Body of pancreas (tissue), 4 donors: ENCODE data around the gene GCLC. TPM values are rescaled to one million over a fixed set of nuclear protein-coding genes. Genes with fewer than 3 reads are reported as not detected.

Experiments
- ATAC-seq: fragments of 150-250 bp; one replicate; pipeline ENCODE4 v1.9.1; 2016
- DNase-seq, 4 donors: peaks; one replicate each; pipeline ENCODE4 v3.0.0-alpha.2; 2019
- H3K27ac ChIP-seq, 4 donors: fragments of 200-600 bp; sonication (generic); 1 replicate in 3 of 4; 2 replicates in 1 of 4; pipeline versions ENCODE4 v1.5.1 to v1.6.1; 2016 to 2019; ENCODE audit warnings: mild to moderate bottlenecking in 1 of 4, mixed read lengths in 1 of 4, moderate library complexity in 1 of 4
- H3K27me3 ChIP-seq, 2 donors: fragments of 200-600 bp; sonication (generic); one replicate each; pipeline ENCODE4 v1.6.0; 2016; ENCODE audit warnings: mild to moderate bottlenecking in 1 of 2
- H3K36me3 ChIP-seq, 2 donors: fragments of 200-600 bp; sonication (generic); replicated peaks in 1 of 2; 2 replicates each; pipeline ENCODE4 v1.5.1; 2016; ENCODE audit warnings: low read depth in 2 of 2; ENCODE audit not compliant: insufficient read depth in 1 of 2
- H3K4me1 ChIP-seq: fragments of 200-600 bp; sonication (generic); one replicate; pipeline ENCODE4 v1.6.0; 2016
- H3K4me3 ChIP-seq, 2 donors: fragments of 200-600 bp; sonication (generic); 1 replicate in 1 of 2; 2 replicates in 1 of 2; pipeline ENCODE4 v1.5.1; 2016 to 2019
- H3K9me3 ChIP-seq, 3 donors: fragments of 200-600 bp; sonication (generic); 1 replicate in 2 of 3; 2 replicates in 1 of 3; pipeline ENCODE4 v1.5.1; 2016
- POLR2A ChIP-seq, 3 donors: fragments of 450-650 bp; IDR thresholded peaks; one replicate each; pipeline ENCODE4 v1.6.1; 2016; ENCODE audit warnings: antibody characterized with exemption in 3 of 3, mild to moderate bottlenecking in 2 of 3
- WGBS, 2 donors: methylation state at CpG; one replicate each; pipeline ENCODE4 v1.1.5; 2017; 5-methylcytosine and 5-hydroxymethylcytosine counted together
- intact Hi-C: fragments of 100-400 bp; cut with DNase I; formaldehyde crosslinking; loops from one replicate; pipeline ENCODE4 v1.15.1; 2023
- total RNA-seq, 2 donors: library from RNA; depleted of rRNA; stranded (reverse); fragments of >200 nt; gene quantifications; one replicate each; pipeline ENCODE4 v1.1.0, GENCODE V29; 2016
- TF ChIP-seq, protein P1 (sequence below), 7 experiments: fragments of 450-650 bp in 4 of 7; fragments of 200-600 bp in 3 of 7; sonication (generic) in 3 of 7; IDR thresholded peaks; one replicate each; pipeline ENCODE4 v1.5.1; 2016 to 2019; ENCODE audit warnings: antibody characterized with exemption in 7 of 7

Gene GCLC
- total RNA-seq = 10 to 100 TPM; 27.2 to 30.7 TPM

DNA sequence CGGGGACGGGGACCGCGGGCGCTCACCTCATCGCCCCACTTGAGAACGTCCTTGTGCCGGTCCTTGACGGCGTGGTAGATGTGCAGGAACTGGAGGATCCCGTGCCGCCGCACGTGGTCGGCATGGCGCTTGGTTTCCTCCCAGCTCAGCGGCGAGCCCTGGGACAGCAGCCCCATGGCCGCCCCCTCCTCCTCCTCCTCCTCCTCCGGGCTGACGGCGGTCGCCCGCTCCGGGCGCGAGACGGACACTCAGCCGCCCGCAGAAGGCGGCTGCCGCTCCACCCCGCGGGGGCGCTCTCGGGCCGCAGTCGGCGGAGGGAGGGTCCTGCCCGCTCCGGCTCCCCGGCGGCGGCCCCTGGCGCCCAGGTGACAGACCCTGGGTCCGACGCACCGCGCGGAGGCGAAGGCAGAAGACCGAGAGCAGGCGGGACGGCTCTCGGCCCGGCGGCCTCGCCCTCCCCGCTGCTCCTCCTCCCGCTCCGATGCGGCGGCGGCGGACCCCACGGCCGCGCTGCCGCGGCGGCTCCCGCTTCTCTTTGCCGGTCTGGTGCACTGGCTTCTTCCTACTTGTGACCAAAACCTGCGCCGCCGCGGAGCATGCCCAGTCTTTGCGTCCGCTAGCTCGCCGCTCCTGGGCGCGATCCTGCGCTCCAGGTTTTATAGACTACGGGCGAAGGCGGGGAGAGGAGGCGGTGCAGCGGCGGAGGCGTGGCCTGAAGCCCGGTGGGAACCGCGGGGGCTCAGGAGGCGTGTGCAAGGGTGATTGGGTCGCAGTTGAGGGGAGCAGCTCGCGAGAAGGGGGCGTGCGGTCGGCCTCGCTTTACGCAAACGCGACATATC is at the start of gene GCLC:
Gene GCLC, minus strand, starts transcription at position 632 of the 839 bp plus-strand sequence. Its CDS starts 456 bp downstream, at position 176.
- ATAC-seq = peak; percentile 75
- intact Hi-C loops = no loop called here

DNA sequence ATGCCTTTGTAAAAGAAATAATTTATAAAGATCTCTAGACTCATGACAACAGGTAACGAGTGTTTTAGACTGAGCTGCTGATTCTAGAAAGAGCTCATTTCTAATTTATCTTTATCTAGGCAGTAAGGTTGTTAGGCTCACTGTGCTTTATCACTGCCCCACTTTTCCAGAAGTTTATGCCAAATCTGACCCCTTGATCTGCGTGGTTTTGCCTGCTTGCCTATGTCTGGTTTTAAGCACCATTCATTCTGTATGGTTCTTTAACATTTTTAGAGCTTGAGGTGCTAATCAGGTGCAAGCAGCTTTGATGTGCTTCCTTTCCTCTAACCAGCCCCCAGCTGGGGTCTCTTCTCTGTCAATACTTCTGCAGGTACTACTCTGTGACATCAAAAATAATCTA is 49.7 kb upstream of the GCLC start:
- 55 to 68% methylated on average over 2 of the region's 2 CpGs for WGBS, 2 donors
- Histone ChIP-seq H3K9me3 (no peaks in the 10 kb centered on the region), H3K27me3 (no peaks in the 10 kb centered on the region), H3K27ac (no peak overlapping the region), H3K36me3 (no peaks in the 10 kb centered on the region), H3K4me3 (no peak overlapping the region), H3K4me1 (no peaks in the 10 kb centered on the region)
- intact Hi-C loops = no loop called here
- no peak for ATAC-seq
- TF ChIP-seq, protein P1, sequence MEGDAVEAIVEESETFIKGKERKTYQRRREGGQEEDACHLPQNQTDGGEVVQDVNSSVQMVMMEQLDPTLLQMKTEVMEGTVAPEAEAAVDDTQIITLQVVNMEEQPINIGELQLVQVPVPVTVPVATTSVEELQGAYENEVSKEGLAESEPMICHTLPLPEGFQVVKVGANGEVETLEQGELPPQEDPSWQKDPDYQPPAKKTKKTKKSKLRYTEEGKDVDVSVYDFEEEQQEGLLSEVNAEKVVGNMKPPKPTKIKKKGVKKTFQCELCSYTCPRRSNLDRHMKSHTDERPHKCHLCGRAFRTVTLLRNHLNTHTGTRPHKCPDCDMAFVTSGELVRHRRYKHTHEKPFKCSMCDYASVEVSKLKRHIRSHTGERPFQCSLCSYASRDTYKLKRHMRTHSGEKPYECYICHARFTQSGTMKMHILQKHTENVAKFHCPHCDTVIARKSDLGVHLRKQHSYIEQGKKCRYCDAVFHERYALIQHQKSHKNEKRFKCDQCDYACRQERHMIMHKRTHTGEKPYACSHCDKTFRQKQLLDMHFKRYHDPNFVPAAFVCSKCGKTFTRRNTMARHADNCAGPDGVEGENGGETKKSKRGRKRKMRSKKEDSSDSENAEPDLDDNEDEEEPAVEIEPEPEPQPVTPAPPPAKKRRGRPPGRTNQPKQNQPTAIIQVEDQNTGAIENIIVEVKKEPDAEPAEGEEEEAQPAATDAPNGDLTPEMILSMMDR (IDR thresholded peaks at IDR 0.05) = no peak
- no peak for TF ChIP-seq POLR2A (IDR thresholded peaks at IDR 0.05)
- no peak for DNase-seq

More for the DNA sequence above, at the start of gene GCLC:
- peak within 1 kb of the TSS; percentile 84 to 98 (median 96) for H3K27ac ChIP-seq
- no peaks in the 10 kb centered on the region for H3K9me3 ChIP-seq
- DNase-seq = peak; percentile 95 to 96 (median 96)
- peak within 1 kb of the TSS; percentile 79 to 80 for H3K4me3 ChIP-seq
- TF ChIP-seq, protein P1 (IDR thresholded peaks at IDR 0.05) = peak; percentile 44 to 84 (median 66)
- TF ChIP-seq POLR2A (IDR thresholded peaks at IDR 0.05) = peak; percentile 92 to 93 (median 92)
- WGBS, 2 donors = 1% methylated on average over 35 to 97 of the region's 105 CpGs
- H3K27me3 ChIP-seq = no peaks in the 10 kb centered on the region
- no peaks in the 10 kb centered on the region for H3K36me3 ChIP-seq
- H3K4me1 ChIP-seq = peaks cover 41% of the 10 kb centered on the region

DNA sequence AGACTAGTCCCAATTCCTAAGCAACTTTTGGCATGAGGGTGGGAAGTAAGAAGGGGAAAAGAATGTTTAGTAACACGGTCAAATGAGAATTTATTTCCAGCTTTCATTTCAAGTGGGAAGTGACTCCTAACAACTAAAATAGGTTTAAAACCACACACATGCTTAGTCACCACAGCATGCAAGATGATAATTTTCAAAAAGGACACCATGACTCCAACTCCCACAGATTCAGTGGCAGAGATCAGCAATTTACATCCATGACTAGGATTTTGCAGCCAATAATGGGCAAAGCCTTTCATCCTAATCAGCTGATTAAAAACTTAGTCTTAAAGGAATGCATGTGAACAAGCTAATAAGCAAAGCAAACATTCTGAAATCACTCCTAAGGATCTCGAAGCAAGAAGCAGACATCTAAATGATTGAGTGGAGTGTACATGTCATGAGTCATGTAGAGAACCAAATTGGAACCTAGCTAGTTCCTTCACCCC is 48.1 kb upstream of the GCLC start:
- intact Hi-C loops = no loop called here
- 31 to 50% methylated on average over 2 of the region's 2 CpGs for WGBS, 2 donors
- no peaks in the 10 kb centered on the region for H3K27me3 ChIP-seq
- no peak overlapping the region for H3K4me3 ChIP-seq
- H3K4me1 ChIP-seq = no peaks in the 10 kb centered on the region
- TF ChIP-seq POLR2A (IDR thresholded peaks at IDR 0.05) = no peak
- TF ChIP-seq, protein P1 (IDR thresholded peaks at IDR 0.05) = no peak
- H3K27ac ChIP-seq = no peak overlapping the region
- ATAC-seq = no peak
- no peak for DNase-seq
- H3K9me3 ChIP-seq = no peaks in the 10 kb centered on the region
- no peaks in the 10 kb centered on the region for H3K36me3 ChIP-seq

DNA sequence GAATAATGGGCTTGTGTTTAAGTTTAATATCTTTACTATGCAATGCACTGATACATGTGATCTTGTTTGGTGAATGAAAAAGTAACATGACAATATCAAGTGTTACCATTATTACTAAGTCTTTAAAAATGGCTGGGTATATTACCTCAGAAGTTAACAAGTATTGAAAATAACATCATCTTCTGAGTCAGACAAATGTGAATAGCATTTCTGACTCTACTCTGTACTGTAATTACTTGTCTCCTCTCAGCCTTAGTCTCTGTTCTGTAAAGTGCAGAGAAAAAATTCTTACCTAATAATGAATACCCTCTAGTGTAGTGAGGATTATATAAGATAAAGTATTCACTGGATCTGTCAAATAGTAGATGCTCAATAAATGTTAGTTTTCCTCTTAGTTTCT is 47.0 kb upstream of the GCLC start:
- intact Hi-C loops = no loop called here
- H3K4me3 ChIP-seq = no peak overlapping the region
- DNase-seq (no peak), ATAC-seq (no peak)
- no peaks in the 10 kb centered on the region for H3K4me1 ChIP-seq
- no peaks in the 10 kb centered on the region for H3K27me3 ChIP-seq
- no peak overlapping the region for H3K27ac ChIP-seq
- TF ChIP-seq, protein P1 (IDR thresholded peaks at IDR 0.05) = no peak
- no peak for TF ChIP-seq POLR2A (IDR thresholded peaks at IDR 0.05)
- H3K9me3 ChIP-seq = no peaks in the 10 kb centered on the region
- H3K36me3 ChIP-seq = no peaks in the 10 kb centered on the region
